Activated CD8-positive, alpha-beta memory T cell treated with anti-CD3 and anti-CD28 coated beads, Interleukin-2, amount 50 U/mL, for 24 hours (primary cell): ENCODE results near the gene NDC1.
A peak's percentile ranks its signal among the peaks of the same experiment; 100 is the strongest.
"Not testable (repeated sequence)": the region's sequence is repeated elsewhere in the genome, so short reads cannot be mapped to it uniquely, and the experiment has no call there.

ENCODE experiments used
- DNase-seq: peaks from one replicate; pipeline ENCODE4 v3.0.0-alpha.2; 2020; ENCODE audit errors: extremely low read depth

Gene NDC1, protein sequence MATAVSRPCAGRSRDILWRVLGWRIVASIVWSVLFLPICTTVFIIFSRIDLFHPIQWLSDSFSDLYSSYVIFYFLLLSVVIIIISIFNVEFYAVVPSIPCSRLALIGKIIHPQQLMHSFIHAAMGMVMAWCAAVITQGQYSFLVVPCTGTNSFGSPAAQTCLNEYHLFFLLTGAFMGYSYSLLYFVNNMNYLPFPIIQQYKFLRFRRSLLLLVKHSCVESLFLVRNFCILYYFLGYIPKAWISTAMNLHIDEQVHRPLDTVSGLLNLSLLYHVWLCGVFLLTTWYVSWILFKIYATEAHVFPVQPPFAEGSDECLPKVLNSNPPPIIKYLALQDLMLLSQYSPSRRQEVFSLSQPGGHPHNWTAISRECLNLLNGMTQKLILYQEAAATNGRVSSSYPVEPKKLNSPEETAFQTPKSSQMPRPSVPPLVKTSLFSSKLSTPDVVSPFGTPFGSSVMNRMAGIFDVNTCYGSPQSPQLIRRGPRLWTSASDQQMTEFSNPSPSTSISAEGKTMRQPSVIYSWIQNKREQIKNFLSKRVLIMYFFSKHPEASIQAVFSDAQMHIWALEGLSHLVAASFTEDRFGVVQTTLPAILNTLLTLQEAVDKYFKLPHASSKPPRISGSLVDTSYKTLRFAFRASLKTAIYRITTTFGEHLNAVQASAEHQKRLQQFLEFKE

DNA sequence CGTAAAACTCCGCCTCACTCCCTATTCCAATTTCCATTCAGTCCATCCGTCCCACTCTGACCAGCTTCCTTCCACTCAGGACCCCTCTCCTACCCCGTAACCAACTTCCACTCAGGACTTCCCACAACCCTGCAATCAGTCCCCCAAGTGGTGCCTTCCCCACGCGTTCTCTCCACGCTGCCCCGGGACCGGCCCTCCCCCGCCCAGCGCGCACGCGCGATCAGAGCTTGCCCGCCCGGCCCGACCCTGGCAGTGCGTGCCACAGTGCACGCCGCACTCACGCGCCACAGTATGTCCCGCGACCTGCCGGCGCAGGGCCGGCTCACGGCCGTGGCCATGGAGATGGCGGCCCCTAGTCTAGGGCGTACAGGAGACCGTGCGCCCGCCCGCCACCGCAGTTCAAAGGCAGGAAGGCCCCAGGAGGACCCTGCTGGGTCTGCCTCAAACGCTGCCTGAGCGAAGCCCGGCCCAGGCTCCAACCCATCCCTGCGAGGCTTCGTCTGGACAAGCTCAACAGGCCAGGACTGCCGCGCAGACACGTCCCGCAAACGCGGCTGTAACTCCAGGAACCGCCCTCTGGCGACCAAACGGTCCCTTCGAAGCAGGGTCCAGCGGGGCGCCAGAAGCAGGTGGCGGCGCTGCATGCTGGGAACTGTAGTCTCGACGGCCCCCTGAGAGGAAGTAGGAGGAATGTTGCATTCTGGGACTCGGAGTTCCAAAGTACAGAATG is at the start of gene NDC1:
Gene NDC1 (minus strand): TSS at position 373 of the 730 bp plus-strand sequence. CDS start 35 bp downstream, at position 338.
- DNase-seq, result peak; percentile 73

DNA sequence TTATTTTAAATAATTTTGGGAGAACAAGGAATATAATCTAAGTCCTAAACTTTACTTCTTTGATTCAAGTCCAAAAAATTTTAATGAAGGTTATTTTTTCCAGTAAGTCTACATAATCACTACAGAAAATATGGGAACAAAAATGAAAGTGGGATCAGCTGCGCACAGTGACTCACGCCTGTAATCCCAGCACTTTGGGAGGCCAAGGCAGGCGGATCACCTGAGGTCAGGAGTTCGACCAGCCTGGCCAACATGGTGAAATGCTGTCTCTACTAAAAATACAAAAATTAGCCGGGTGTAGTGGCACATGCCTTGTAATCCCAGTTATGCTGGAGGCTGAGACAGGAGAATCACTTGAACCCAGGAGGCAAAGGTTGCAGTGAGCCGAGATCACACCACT is 45.5 kb upstream of the NDC1 start:
- not testable (repeated sequence) for DNase-seq

GRCh38 chr1:53881853-53882252 is 43.8 kb upstream of the NDC1 start:
- not testable (repeated sequence) for DNase-seq

- no peak for DNase-seq
These were observed 40.5 kb upstream of the NDC1 start for GRCh38 chr1:53878492-53879105.

GRCh38 chr1:53875150-53875549 is 37.1 kb upstream of the NDC1 start:
- not testable (repeated sequence) for DNase-seq

GRCh38 chr1:53871773-53872484 is 33.8 kb upstream of the NDC1 start:
- DNase-seq, result no peak

- DNase-seq, result no peak
These were observed 33.1 kb upstream of the NDC1 start for GRCh38 chr1:53871221-53871620.

DNA sequence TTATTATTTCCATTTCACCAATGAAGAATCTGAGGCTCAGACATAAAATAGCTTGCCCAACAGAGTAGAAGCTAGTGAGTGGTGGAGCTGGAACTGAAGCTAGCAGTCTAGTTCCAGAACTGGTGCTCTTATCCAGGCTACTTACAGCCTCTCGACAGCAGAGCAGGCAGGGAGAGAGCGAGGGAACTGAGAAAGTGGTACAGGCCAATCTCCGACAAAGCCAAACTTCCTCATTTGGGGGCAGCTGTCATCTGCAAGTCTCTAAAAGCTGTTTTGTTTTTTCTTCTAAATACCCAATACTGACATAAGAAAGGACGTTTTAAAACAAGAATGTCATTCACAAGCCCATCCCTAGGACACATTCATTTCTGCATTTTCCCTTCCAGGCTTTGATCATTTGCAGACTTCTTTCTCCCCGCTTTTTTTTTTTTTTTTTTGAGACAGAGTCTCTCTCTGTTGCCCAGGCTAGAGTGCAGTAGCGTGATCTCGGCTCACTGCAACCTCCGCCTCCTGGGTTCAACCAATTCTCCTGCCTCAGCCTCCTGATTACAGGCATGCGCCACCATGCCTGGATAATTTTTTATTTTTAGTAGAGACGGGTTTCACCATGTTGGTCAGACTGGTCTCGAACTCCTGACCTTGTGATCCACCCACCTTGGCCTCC is 31.5 kb upstream of the NDC1 start:
- DNase-seq, result no peak

DNA sequence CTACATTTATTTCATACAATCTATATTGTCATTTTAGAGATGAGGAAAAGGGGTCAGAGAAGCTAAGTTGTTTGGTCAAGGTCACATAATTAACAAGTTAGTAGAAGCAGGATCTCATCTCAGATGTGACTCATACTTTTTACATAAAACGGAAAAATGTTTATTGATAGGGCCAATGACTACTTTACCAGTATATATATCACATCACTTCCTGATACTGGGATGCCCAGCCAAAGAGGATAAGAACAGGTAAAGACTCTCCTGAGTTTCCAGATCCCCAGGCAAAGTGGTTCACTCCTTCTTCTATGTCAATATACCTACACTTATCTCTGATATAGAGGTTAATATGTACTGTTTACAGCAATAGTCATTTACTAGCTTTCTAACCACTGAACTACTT is 30.5 kb upstream of the NDC1 start:
- no peak for DNase-seq

GRCh38 chr1:53862507-53862906 is 24.4 kb upstream of the NDC1 start:
- DNase-seq, result no peak

DNA sequence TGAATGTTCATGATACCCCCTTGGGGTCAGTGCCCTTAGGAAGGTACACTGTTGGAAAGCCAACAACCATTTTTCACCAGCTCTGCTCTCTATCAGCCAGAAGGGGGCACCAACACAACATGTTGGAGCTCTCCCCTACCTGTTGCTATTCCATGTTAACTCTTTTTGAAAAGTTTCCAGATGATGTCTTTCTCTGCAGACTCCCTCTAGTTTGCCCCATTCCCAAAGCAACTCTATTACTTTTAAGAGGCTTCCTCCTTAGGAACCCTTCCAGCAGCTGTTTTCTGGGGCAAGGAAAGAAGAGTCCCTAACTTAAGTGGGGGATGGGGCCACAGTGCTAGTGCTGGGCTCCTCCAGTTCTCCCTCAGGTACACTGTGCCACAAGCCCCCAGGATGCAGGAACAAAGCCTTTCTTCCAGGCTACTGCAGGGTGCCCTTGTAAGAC is 22.9 kb upstream of the NDC1 start:
- no peak for DNase-seq

GRCh38 chr1:53851571-53852285 is 13.6 kb upstream of the NDC1 start:
- DNase-seq, result no peak

GRCh38 chr1:53850082-53850673 is 12.1 kb upstream of the NDC1 start:
- DNase-seq, result no peak

DNA sequence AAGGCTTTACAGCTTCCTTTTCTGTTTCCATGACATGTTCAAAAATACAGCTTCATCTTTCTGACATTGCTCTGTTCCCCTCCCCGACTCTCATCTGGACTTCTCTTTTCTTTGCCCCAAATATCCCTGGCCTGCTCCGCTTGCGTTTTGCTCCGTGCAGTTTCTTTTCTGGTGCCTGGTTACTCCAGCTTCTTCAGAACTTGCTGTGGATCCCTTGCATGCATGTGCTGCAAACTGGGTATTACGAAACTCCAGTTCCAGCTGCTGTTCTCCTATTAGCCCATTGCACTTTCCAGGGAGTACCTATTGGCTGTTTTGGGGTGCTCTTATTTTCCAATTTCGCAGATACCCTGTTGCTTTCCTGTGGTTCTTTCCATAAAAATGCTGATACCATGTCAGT is 9.9 kb upstream of the NDC1 start:
- no peak for DNase-seq

DNA sequence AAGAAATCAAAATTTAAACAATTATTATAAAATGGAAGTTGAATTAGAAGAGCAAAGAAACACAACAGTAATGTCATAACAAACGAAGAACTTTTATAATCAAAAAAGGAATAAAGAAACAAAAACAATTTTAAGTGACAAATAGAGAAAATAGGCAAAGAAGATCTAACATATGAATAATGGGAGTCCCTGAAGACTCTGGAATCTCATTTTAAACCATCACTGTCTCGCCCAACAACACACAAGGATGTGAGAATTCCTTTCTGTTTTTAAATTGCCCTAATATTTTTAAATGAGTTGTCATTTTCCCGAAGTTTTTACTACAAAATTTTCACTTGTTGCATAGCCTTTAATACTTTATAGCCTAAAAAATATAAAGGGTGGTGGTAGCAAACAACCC is 4.3 kb upstream of the NDC1 start:
- DNase-seq, result no peak

DNA sequence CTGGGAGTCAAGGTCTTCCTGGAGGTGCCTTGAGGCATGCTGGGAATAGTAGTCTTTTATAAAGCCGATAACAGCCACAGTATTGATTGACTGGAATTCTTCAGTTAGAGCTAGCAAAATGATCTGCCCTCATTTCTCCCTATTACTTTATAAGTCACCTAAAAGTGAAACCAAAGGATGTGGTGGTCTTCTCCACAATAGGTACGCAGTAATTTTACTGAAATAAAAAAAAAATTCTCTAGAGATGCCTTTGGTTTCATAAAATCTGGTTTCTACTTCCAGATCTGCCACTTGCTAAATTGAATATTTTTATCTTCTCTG is 518 bp upstream of the NDC1 start:
- DNase-seq, result no peak

GRCh38 chr1:53837646-53837923 is 511 bp downstream of the NDC1 start:
- no peak for DNase-seq

- no peak for DNase-seq
These were observed 2.6 kb downstream of the NDC1 start for GRCh38 chr1:53835491-53835890.

DNA sequence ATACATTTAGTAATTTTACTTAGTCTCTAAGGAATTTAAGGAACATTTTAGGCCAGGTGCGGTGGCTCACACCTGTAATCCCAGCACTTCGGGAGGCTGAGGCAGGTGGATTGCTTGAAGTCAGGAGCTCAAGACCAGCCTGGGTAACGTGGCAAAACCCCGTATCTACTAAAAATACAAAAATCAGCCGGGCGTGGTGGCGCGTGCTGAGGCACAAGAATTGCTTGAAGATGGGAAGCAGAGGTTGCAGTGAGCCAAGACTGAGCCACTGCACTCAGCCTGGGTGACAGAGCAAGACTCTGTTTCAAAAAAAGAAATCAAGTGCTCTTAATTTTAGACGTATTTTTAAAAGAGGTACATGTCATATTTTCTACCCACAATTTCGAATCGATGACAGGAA is 3.3 kb downstream of the NDC1 start:
- DNase-seq, result no peak

GRCh38 chr1:53833393-53833792 is 4.7 kb downstream of the NDC1 start:
- no peak for DNase-seq
